Measurements from ENCODE around the gene OBSCN.
"Not testable (repeated sequence)": the region's sequence is repeated elsewhere in the genome, so short reads cannot be mapped to it uniquely, and the experiment has no call there.

OBSCN gene

GRCh38 chr1:228240411-228241240 is 32.8 kb downstream of the OBSCN start:
- Histone ChIP-seq H3K4me1 (ENCODE audit: control insufficient read depth, insufficient read depth, low read length) (no peaks in the 10 kb centered on the region), H3K9me3 (ENCODE audit: control insufficient read depth, insufficient read depth, low read length) (peaks cover 25% of the 10 kb centered on the region), H3K9ac (ENCODE audit: low read depth, low read length) (no peak overlapping the region), H3K36me3 (ENCODE audit: control insufficient read depth, insufficient read depth, low read length) (peaks cover 55% of the 10 kb centered on the region), H3K27me3 (ENCODE audit: control insufficient read depth, insufficient read depth, low read length) (no peaks in the 10 kb centered on the region), H3K4me3 (ENCODE audit: low read depth, low read length) (no peak overlapping the region), H3K27ac (ENCODE audit: low read depth, low read length) (no peak overlapping the region)

- peaks cover 61% of the 10 kb centered on the region for H3K36me3 ChIP-seq (ENCODE audit: control insufficient read depth, insufficient read depth, low read length)
- no peaks in the 10 kb centered on the region for H3K27me3 ChIP-seq (ENCODE audit: control insufficient read depth, insufficient read depth, low read length)
- no peak overlapping the region for H3K27ac ChIP-seq (ENCODE audit: low read depth, low read length)
- no peak overlapping the region for H3K4me3 ChIP-seq (ENCODE audit: low read depth, low read length)
- H3K9me3 ChIP-seq (ENCODE audit: control insufficient read depth, insufficient read depth, low read length): peaks cover 25% of the 10 kb centered on the region
- H3K4me1 ChIP-seq (ENCODE audit: control insufficient read depth, insufficient read depth, low read length): no peaks in the 10 kb centered on the region
- no peak overlapping the region for H3K9ac ChIP-seq (ENCODE audit: low read depth, low read length)
Measured at GRCh38 chr1:228241259-228241658, 33.4 kb downstream of the OBSCN start.

- Histone ChIP-seq H3K9ac (ENCODE audit: low read depth, low read length) (no peak overlapping the region), H3K27ac (ENCODE audit: low read depth, low read length) (no peak overlapping the region), H3K4me3 (ENCODE audit: low read depth, low read length) (no peak overlapping the region), H3K4me1 (ENCODE audit: control insufficient read depth, insufficient read depth, low read length) (no peaks in the 10 kb centered on the region), H3K9me3 (ENCODE audit: control insufficient read depth, insufficient read depth, low read length) (peaks cover 25% of the 10 kb centered on the region), H3K27me3 (ENCODE audit: control insufficient read depth, insufficient read depth, low read length) (no peaks in the 10 kb centered on the region), H3K36me3 (ENCODE audit: control insufficient read depth, insufficient read depth, low read length) (peaks cover 73% of the 10 kb centered on the region)
Measured at GRCh38 chr1:228242409-228242808, 34.6 kb downstream of the OBSCN start.

- Histone ChIP-seq H3K36me3 (ENCODE audit: control insufficient read depth, insufficient read depth, low read length) (peaks cover 79% of the 10 kb centered on the region), H3K9ac (ENCODE audit: low read depth, low read length) (no peak overlapping the region), H3K4me3 (ENCODE audit: low read depth, low read length) (no peak overlapping the region), H3K27ac (ENCODE audit: low read depth, low read length) (no peak overlapping the region), H3K4me1 (ENCODE audit: control insufficient read depth, insufficient read depth, low read length) (no peaks in the 10 kb centered on the region), H3K9me3 (ENCODE audit: control insufficient read depth, insufficient read depth, low read length) (peaks cover 25% of the 10 kb centered on the region), H3K27me3 (ENCODE audit: control insufficient read depth, insufficient read depth, low read length) (no peaks in the 10 kb centered on the region)
Measured at GRCh38 chr1:228243093-228243492, 35.2 kb downstream of the OBSCN start.

GRCh38 chr1:228243989-228244388 is 36.1 kb downstream of the OBSCN start:
- H3K36me3 ChIP-seq (ENCODE audit: control insufficient read depth, insufficient read depth, low read length): peaks cover 79% of the 10 kb centered on the region
- not testable (repeated sequence) for H3K4me3 ChIP-seq (ENCODE audit: low read depth, low read length)

GRCh38 chr1:228245111-228245510 is 37.3 kb downstream of the OBSCN start:
- Histone ChIP-seq H3K36me3 (ENCODE audit: control insufficient read depth, insufficient read depth, low read length) (peaks cover 82% of the 10 kb centered on the region), H3K27me3 (ENCODE audit: control insufficient read depth, insufficient read depth, low read length) (no peaks in the 10 kb centered on the region), H3K9ac (ENCODE audit: low read depth, low read length) (no peak overlapping the region), H3K27ac (ENCODE audit: low read depth, low read length) (no peak overlapping the region), H3K9me3 (ENCODE audit: control insufficient read depth, insufficient read depth, low read length) (peaks cover 25% of the 10 kb centered on the region), H3K4me3 (ENCODE audit: low read depth, low read length) (no peak overlapping the region), H3K4me1 (ENCODE audit: control insufficient read depth, insufficient read depth, low read length) (no peaks in the 10 kb centered on the region)

More at GRCh38 chr1:228243989-228244388, 36.1 kb downstream of the OBSCN start:
- not testable (repeated sequence) for H3K4me1 ChIP-seq (ENCODE audit: control insufficient read depth, insufficient read depth, low read length); H3K27me3 ChIP-seq (ENCODE audit: control insufficient read depth, insufficient read depth, low read length); H3K9ac ChIP-seq (ENCODE audit: low read depth, low read length); H3K27ac ChIP-seq (ENCODE audit: low read depth, low read length)
- peaks cover 25% of the 10 kb centered on the region for H3K9me3 ChIP-seq (ENCODE audit: control insufficient read depth, insufficient read depth, low read length)

GRCh38 chr1:228246216-228246900 is 38.5 kb downstream of the OBSCN start:
- Histone ChIP-seq H3K27me3 (ENCODE audit: control insufficient read depth, insufficient read depth, low read length) (no peaks in the 10 kb centered on the region), H3K27ac (ENCODE audit: low read depth, low read length) (no peak overlapping the region), H3K9ac (ENCODE audit: low read depth, low read length) (no peak overlapping the region), H3K9me3 (ENCODE audit: control insufficient read depth, insufficient read depth, low read length) (peaks cover 17% of the 10 kb centered on the region), H3K36me3 (ENCODE audit: control insufficient read depth, insufficient read depth, low read length) (peaks cover 88% of the 10 kb centered on the region), H3K4me1 (ENCODE audit: control insufficient read depth, insufficient read depth, low read length) (no peaks in the 10 kb centered on the region), H3K4me3 (ENCODE audit: low read depth, low read length) (no peak overlapping the region)

GRCh38 chr1:228249513-228250305 is 41.9 kb downstream of the OBSCN start:
- peaks cover 64% of the 10 kb centered on the region for H3K36me3 ChIP-seq (ENCODE audit: control insufficient read depth, insufficient read depth, low read length)
- no peak overlapping the region for H3K4me3 ChIP-seq (ENCODE audit: low read depth, low read length)
- no peak overlapping the region for H3K27ac ChIP-seq (ENCODE audit: low read depth, low read length)
- H3K9ac ChIP-seq (ENCODE audit: low read depth, low read length): no peak overlapping the region
- H3K4me1 ChIP-seq (ENCODE audit: control insufficient read depth, insufficient read depth, low read length): no peaks in the 10 kb centered on the region
- H3K27me3 ChIP-seq (ENCODE audit: control insufficient read depth, insufficient read depth, low read length): no peaks in the 10 kb centered on the region
- H3K9me3 ChIP-seq (ENCODE audit: control insufficient read depth, insufficient read depth, low read length): no peaks in the 10 kb centered on the region

- H3K36me3 ChIP-seq (ENCODE audit: control insufficient read depth, insufficient read depth, low read length): peaks cover 51% of the 10 kb centered on the region
- not testable (repeated sequence) for H3K9ac ChIP-seq (ENCODE audit: low read depth, low read length); H3K4me1 ChIP-seq (ENCODE audit: control insufficient read depth, insufficient read depth, low read length)
Measured at GRCh38 chr1:228252476-228252875, 44.6 kb downstream of the OBSCN start.

GRCh38 chr1:228256626-228257375 is 49.0 kb downstream of the OBSCN start:
- Histone ChIP-seq H3K4me1 (ENCODE audit: control insufficient read depth, insufficient read depth, low read length) (no peaks in the 10 kb centered on the region), H3K27ac (ENCODE audit: low read depth, low read length) (no peak overlapping the region), H3K9me3 (ENCODE audit: control insufficient read depth, insufficient read depth, low read length) (peaks cover 2% of the 10 kb centered on the region; the same call in 1 of the 2 replicates), H3K9ac (ENCODE audit: low read depth, low read length) (no peak overlapping the region), H3K27me3 (ENCODE audit: control insufficient read depth, insufficient read depth, low read length) (no peaks in the 10 kb centered on the region), H3K36me3 (ENCODE audit: control insufficient read depth, insufficient read depth, low read length) (peaks cover 17% of the 10 kb centered on the region), H3K4me3 (ENCODE audit: low read depth, low read length) (no peak overlapping the region)

More at GRCh38 chr1:228252476-228252875, 44.6 kb downstream of the OBSCN start:
- H3K27me3 ChIP-seq (ENCODE audit: control insufficient read depth, insufficient read depth, low read length); H3K27ac ChIP-seq (ENCODE audit: low read depth, low read length); H3K4me3 ChIP-seq (ENCODE audit: low read depth, low read length); H3K9me3 ChIP-seq (ENCODE audit: control insufficient read depth, insufficient read depth, low read length): not testable (repeated sequence)

Measured in HUES48 (cell line).